ENCODE data around the gene SLK. TPM values are rescaled to one million over a fixed set of nuclear protein-coding genes. Genes with fewer than 3 reads are reported as not detected.

SLK gene
- total and polyA plus RNA-seq, 2 of the 13 experiments (the other 11 are each of a cell fraction or from before 2014, with no cell fraction given): 3.4 to 22.8 TPM

GRCh38 chr10:103918053-103918846, 48.7 kb upstream of the SLK start, which contains the start of gene STN1 (continued):
- no peak for TF ChIP-seq CC2D1A (CRISPR knock-in tag; IDR thresholded peaks at IDR 0.05)
- peak; percentile 30; the same call in 1 of the 2 replicates for TF ChIP-seq ZNF335 (CRISPR knock-in tag; IDR thresholded peaks at IDR 0.05)
- peak; percentile 92 for TF ChIP-seq GABPB1 (CRISPR knock-in tag; IDR thresholded peaks at IDR 0.05)
- no peak for TF ChIP-seq ZNF317 (CRISPR knock-in tag; IDR thresholded peaks at IDR 0.05)
- peak; percentile 46; the same call in 1 of the 2 replicates for TF ChIP-seq ZNF777 (CRISPR knock-in tag; IDR thresholded peaks at IDR 0.05)
- peak; percentile 62 for TF ChIP-seq NFYC (CRISPR knock-in tag; IDR thresholded peaks at IDR 0.05)
- TF ChIP-seq ZNF619 (CRISPR knock-in tag; IDR thresholded peaks at IDR 0.05): no peak
- TF ChIP-seq MED13 (CRISPR knock-in tag; IDR thresholded peaks at IDR 0.05): no peak
- peak; percentile 65 for TF ChIP-seq GABPA (IDR thresholded peaks at IDR 0.05; ENCODE audit: low read depth, low read length)
- peak; percentile 72 for TF ChIP-seq GABPA (CRISPR knock-in tag; IDR thresholded peaks at IDR 0.05; ENCODE audit: low read depth)
- no peak for TF ChIP-seq MBNL3 (CRISPR knock-in tag; conservative IDR thresholded peaks at IDR 0.05)
- no peak for TF ChIP-seq ATAD3A (CRISPR knock-in tag; IDR thresholded peaks at IDR 0.05)
- no peak for TF ChIP-seq ZNF878 (CRISPR knock-in tag; IDR thresholded peaks at IDR 0.05)
- TF ChIP-seq ZNF563 (CRISPR knock-in tag; IDR thresholded peaks at IDR 0.05): no peak
- TF ChIP-seq ZBTB49 (CRISPR knock-in tag; IDR thresholded peaks at IDR 0.05; ENCODE audit: borderline replicate concordance): no peak
- TF ChIP-seq SUZ12 (IDR thresholded peaks at IDR 0.05; ENCODE audit: low read depth, low read length): no peak
- TF ChIP-seq ZNF468 (CRISPR knock-in tag; IDR thresholded peaks at IDR 0.05): no peak
- no peak; the same call in 1 of the 2 replicates for TF ChIP-seq PITX1 (CRISPR knock-in tag; IDR thresholded peaks at IDR 0.05)
- TF ChIP-seq, protein P1, sequence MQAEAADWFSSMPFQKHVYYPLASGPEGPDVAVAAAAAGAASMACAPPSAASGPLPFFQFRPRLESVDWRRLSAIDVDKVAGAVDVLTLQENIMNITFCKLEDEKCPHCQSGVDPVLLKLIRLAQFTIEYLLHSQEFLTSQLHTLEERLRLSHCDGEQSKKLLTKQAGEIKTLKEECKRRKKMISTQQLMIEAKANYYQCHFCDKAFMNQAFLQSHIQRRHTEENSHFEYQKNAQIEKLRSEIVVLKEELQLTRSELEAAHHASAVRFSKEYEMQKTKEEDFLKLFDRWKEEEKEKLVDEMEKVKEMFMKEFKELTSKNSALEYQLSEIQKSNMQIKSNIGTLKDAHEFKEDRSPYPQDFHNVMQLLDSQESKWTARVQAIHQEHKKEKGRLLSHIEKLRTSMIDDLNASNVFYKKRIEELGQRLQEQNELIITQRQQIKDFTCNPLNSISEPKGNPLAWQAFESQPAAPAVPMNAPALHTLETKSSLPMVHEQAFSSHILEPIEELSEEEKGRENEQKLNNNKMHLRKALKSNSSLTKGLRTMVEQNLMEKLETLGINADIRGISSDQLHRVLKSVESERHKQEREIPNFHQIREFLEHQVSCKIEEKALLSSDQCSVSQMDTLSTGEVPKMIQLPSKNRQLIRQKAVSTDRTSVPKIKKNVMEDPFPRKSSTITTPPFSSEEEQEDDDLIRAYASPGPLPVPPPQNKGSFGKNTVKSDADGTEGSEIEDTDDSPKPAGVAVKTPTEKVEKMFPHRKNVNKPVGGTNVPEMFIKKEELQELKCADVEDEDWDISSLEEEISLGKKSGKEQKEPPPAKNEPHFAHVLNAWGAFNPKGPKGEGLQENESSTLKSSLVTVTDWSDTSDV (CRISPR knock-in tag; IDR thresholded peaks at IDR 0.05): no peak
- no peak for TF ChIP-seq ZBTB34 (CRISPR knock-in tag; IDR thresholded peaks at IDR 0.05)
- TF ChIP-seq ZSCAN31 (CRISPR knock-in tag; IDR thresholded peaks at IDR 0.05; ENCODE audit: low read depth): peak; percentile 26; the same call in 1 of the 2 replicates
- no peak for TF ChIP-seq CREB1 (IDR thresholded peaks at IDR 0.05)
- TF ChIP-seq CREB1 (CRISPR knock-in tag; IDR thresholded peaks at IDR 0.05): no peak; the same call in 1 of the 2 replicates

Measured in HepG2 (cell line).